A549 (cell line): Measurements from ENCODE around the gene CAMK4.

Source experiments
- BHLHE40 ChIP-seq: IDR thresholded peaks from 2 replicates; pipeline ENCODE4 v1.6.1; 2012; ENCODE audit warnings: low read depth, low read length, inconsistent platforms
- CHD2 ChIP-seq: fragments of 150-350 bp; IDR thresholded peaks from 2 replicates; pipeline ENCODE4 v1.6.1; 2014; ENCODE audit warnings: low read length; ENCODE audit not compliant: partially characterized antibody
- CTCF ChIP-seq: fragments of >200 bp; sonication (Bioruptor Twin); formaldehyde crosslinking; IDR thresholded peaks from 3 replicates; pipeline ENCODE4 v1.5.1; 2016
- EP300 ChIP-seq, 2 experiments: fragments of >200 bp; sonication (Bioruptor Twin); formaldehyde crosslinking; IDR thresholded peaks; 2 replicates in 1 of 2; 3 replicates in 1 of 2; pipeline ENCODE4 v1.6.1; 2016 to 2017
- ESRRA ChIP-seq: fragments of 150-350 bp; IDR thresholded peaks from 2 replicates; pipeline ENCODE4 v1.6.1; 2014; ENCODE audit warnings: mild to moderate bottlenecking, low read length, borderline replicate concordance
- HDAC2 ChIP-seq: fragments of 200-600 bp; sonication (generic); IDR thresholded peaks from 2 replicates; pipeline ENCODE4 v1.6.1; 2016
- JUN ChIP-seq, 2 experiments: fragments of >200 bp; sonication (Bioruptor Twin); formaldehyde crosslinking; IDR thresholded peaks; 2 replicates in 1 of 2; 3 replicates in 1 of 2; pipeline ENCODE4 v1.6.1; 2016 to 2017
- MAX ChIP-seq: IDR thresholded peaks from 2 replicates; pipeline ENCODE4 v1.6.1; 2012
- MYC ChIP-seq: IDR thresholded peaks from 2 replicates; pipeline ENCODE4 v1.6.1; 2012; ENCODE audit warnings: mild to moderate bottlenecking, inconsistent platforms, low read length, improper control_type of control experiment, borderline replicate concordance
- NFE2L2 ChIP-seq: fragments of 150-350 bp; conservative IDR thresholded peaks from 2 replicates; pipeline ENCODE4 v1.6.1; 2014; ENCODE audit warnings: low read length
- POLR2A ChIP-seq: IDR thresholded peaks from 2 replicates; pipeline ENCODE4 v1.6.1; 2012; ENCODE audit warnings: mild to moderate bottlenecking, low read length
- SMC3 ChIP-seq: fragments of >200 bp; sonication (Bioruptor Twin); formaldehyde crosslinking; IDR thresholded peaks from 3 replicates; pipeline ENCODE4 v1.6.1; 2018; ENCODE audit warnings: inconsistent platforms

GRCh38 chr5:111228520-111229220 is 4.5 kb downstream of the CAMK4 start:
- TF ChIP-seq MAX: no peak
- no peak for TF ChIP-seq CHD2
- TF ChIP-seq CTCF: no peak
- no peak for TF ChIP-seq HDAC2
- TF ChIP-seq SMC3: no peak
- no peak for TF ChIP-seq POLR2A
- no peak for TF ChIP-seq EP300 (IDR thresholded peaks at IDR 0.05)
- no peak for TF ChIP-seq BHLHE40
- TF ChIP-seq ESRRA: no peak
- TF ChIP-seq NFE2L2: no peak
- TF ChIP-seq MYC: no peak
- TF ChIP-seq JUN (IDR thresholded peaks at IDR 0.05): no peak
